GM12864 (cell line): ENCODE results near the gene SURF1.
"Not testable (repeated sequence)": the region's sequence is repeated elsewhere in the genome, so short reads cannot be mapped to it uniquely, and the experiment has no call there.

Experiments used
- DNase-seq: peaks from one replicate; pipeline ENCODE4 v3.0.0-alpha.2; 2011; ENCODE audit warnings: low read depth
- H3K4me3 ChIP-seq: 2 replicates; pipeline ENCODE4 v1.5.1; 2011; ENCODE audit warnings: mild to moderate bottlenecking, low read depth, low read length, control low read depth
- CTCF ChIP-seq: IDR thresholded peaks from 2 replicates; pipeline ENCODE4 v1.5.1; 2011; ENCODE audit warnings: low read depth, mild to moderate bottlenecking, moderate library complexity, low read length, control low read depth, inconsistent platforms; ENCODE audit errors: missing control alignments

SURF1 gene

GRCh38 chr9:133400292-133400691 is 44.0 kb upstream of the SURF1 start:
- TF ChIP-seq CTCF = no peak
- no peak overlapping the region for H3K4me3 ChIP-seq
- no peak for DNase-seq

DNA sequence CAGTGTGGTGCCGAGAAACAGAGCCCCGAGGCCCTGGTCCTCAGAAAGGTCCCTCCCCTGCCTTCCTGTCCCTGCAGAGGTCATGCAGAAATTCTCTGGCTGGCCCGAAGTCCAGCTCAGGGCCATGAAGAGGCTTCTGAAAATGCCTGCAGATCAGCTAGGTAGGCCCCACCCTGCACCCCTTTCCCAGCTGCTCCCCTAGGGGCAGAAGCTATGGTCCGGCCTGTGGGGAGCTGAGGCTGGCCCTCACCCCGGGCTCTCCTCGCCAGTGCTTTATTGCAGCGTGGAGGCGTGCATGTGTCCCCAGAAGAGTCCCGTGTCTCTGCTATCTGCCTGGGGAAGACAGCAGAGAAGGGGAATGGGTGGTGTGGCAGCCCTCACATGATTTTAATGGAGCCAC is 41.6 kb upstream of the SURF1 start:
- TF ChIP-seq CTCF = no peak
- H3K4me3 ChIP-seq = no peak overlapping the region
- no peak for DNase-seq

DNA sequence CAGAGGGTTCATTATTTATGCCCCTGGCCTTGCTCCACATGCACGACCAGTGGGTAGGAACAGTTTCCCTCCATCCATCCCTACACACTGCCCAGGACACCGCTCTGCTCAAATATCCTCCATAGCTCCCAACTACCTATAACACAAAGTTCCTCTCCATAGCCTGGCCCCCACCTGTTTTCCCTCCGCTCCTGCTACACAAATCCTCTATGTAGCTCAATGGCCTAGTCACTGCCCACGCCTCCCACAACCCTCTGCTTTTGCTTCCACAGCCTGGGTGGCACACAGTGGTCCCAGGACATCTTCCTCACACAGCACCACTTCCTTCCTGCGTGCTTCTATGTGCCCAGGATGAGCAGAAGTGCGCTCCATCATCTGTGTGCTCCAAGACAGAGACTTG is 41.1 kb upstream of the SURF1 start:
- no peak for TF ChIP-seq CTCF
- H3K4me3 ChIP-seq = no peak overlapping the region
- no peak for DNase-seq

- no peak for DNase-seq
- peak; percentile 29 for TF ChIP-seq CTCF
- no peak overlapping the region for H3K4me3 ChIP-seq
Measured at GRCh38 chr9:133396952-133397351, 40.7 kb upstream of the SURF1 start.

- H3K4me3 ChIP-seq = no peak overlapping the region
- DNase-seq = no peak
- TF ChIP-seq CTCF = no peak
Measured at GRCh38 chr9:133394687-133395271, 38.5 kb upstream of the SURF1 start.

GRCh38 chr9:133393399-133393798 is 37.1 kb upstream of the SURF1 start:
- no peak overlapping the region for H3K4me3 ChIP-seq
- TF ChIP-seq CTCF = no peak
- DNase-seq = no peak

GRCh38 chr9:133392308-133392707 is 36.0 kb upstream of the SURF1 start:
- DNase-seq, H3K4me3 ChIP-seq: not testable (repeated sequence)

DNA sequence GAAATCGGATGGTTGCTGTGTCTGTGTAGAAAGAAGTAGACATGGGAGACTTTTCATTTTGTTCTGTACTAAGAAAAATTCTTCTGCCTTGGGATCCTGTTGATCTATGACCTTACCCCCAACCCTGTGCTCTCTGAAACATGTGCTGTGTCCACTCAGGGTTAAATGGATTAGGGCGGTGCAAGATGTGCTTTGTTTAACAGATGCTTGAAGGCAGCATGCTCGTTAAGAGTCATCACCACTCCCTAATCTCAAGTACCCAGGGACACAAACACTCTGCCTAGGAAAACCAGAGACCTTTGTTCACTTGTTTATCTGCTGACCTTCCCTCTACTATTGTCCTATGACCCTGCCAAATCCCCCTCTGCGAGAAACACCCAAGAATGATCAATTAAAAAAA is 35.2 kb upstream of the SURF1 start:
- DNase-seq, H3K4me3 ChIP-seq: not testable (repeated sequence)
